ENCODE data around the gene MSH2. TPM values are rescaled to one million over a fixed set of nuclear protein-coding genes. Genes with fewer than 3 reads are reported as not detected.

Gene MSH2
- total RNA-seq, 1 donor from 2014 or later = 81.9 TPM

GRCh38 chr2:47485177-47485576, 82.2 kb downstream of the MSH2 start:
- H3K4me3 Mint-ChIP-seq = no peak overlapping the region
- DNase-seq (ENCODE audit: low read depth, low spot score) = no peak

GRCh38 chr2:47485751-47486300, 82.9 kb downstream of the MSH2 start:
- Mint-ChIP-seq H3K4me1 (no peaks in the 10 kb centered on the region), H3K4me3 (no peak overlapping the region), H3K27me3 (ENCODE audit: low read depth) (no peaks in the 10 kb centered on the region), H3K36me3 (ENCODE audit: low read depth) (peaks cover 17% of the 10 kb centered on the region), H3K27ac (ENCODE audit: unreplicated experiment) (no peak overlapping the region), H3K9me3 (no peaks in the 10 kb centered on the region)
- TF ChIP-seq CTCF (conservative IDR thresholded peaks at IDR 0.05) = no peak
- no peak for DNase-seq (ENCODE audit: low read depth, low spot score)

More at GRCh38 chr2:47485177-47485576, 82.2 kb downstream of the MSH2 start:
- H3K36me3 Mint-ChIP-seq (ENCODE audit: low read depth) = peaks cover 18% of the 10 kb centered on the region
- no peaks in the 10 kb centered on the region for H3K27me3 Mint-ChIP-seq (ENCODE audit: low read depth)
- H3K4me1 Mint-ChIP-seq = no peaks in the 10 kb centered on the region
- no peaks in the 10 kb centered on the region for H3K9me3 Mint-ChIP-seq
- TF ChIP-seq CTCF (conservative IDR thresholded peaks at IDR 0.05) = no peak
- no peak overlapping the region for H3K27ac Mint-ChIP-seq (ENCODE audit: unreplicated experiment)

GRCh38 chr2:47486841-47487497, 84.0 kb downstream of the MSH2 start:
- no peaks in the 10 kb centered on the region for H3K9me3 Mint-ChIP-seq
- H3K36me3 Mint-ChIP-seq (ENCODE audit: low read depth) = peaks cover 17% of the 10 kb centered on the region
- no peak overlapping the region for H3K4me3 Mint-ChIP-seq
- TF ChIP-seq CTCF (conservative IDR thresholded peaks at IDR 0.05) = no peak
- H3K4me1 Mint-ChIP-seq = no peaks in the 10 kb centered on the region
- no peaks in the 10 kb centered on the region for H3K27me3 Mint-ChIP-seq (ENCODE audit: low read depth)
- no peak overlapping the region for H3K27ac Mint-ChIP-seq (ENCODE audit: unreplicated experiment)
- no peak for DNase-seq (ENCODE audit: low read depth, low spot score)

GRCh38 chr2:47487498-47487875, 84.5 kb downstream of the MSH2 start:
- Mint-ChIP-seq H3K36me3 (ENCODE audit: low read depth) (peaks cover 19% of the 10 kb centered on the region), H3K27ac (ENCODE audit: unreplicated experiment) (no peak overlapping the region), H3K4me1 (no peaks in the 10 kb centered on the region), H3K27me3 (ENCODE audit: low read depth) (no peaks in the 10 kb centered on the region), H3K4me3 (no peak overlapping the region), H3K9me3 (peaks cover 2% of the 10 kb centered on the region)
- no peak for DNase-seq (ENCODE audit: low read depth, low spot score)
- TF ChIP-seq CTCF (conservative IDR thresholded peaks at IDR 0.05) = no peak

GRCh38 chr2:47488870-47489584, 86.1 kb downstream of the MSH2 start:
- Mint-ChIP-seq H3K27me3 (ENCODE audit: low read depth) (no peaks in the 10 kb centered on the region), H3K4me3 (no peak overlapping the region), H3K36me3 (ENCODE audit: low read depth) (peaks cover 19% of the 10 kb centered on the region), H3K27ac (ENCODE audit: unreplicated experiment) (no peak overlapping the region), H3K9me3 (peaks cover 6% of the 10 kb centered on the region), H3K4me1 (no peaks in the 10 kb centered on the region)
- no peak for TF ChIP-seq CTCF (conservative IDR thresholded peaks at IDR 0.05)
- DNase-seq (ENCODE audit: low read depth, low spot score) = no peak

Measured in neural crest cell (in vitro differentiated cells).